Measurements from ENCODE around the gene TMED9. TPM values are rescaled to one million over a fixed set of nuclear protein-coding genes. Genes with fewer than 3 reads are reported as not detected.
A peak's percentile ranks its signal among the peaks of the same experiment; 100 is the strongest.

TMED9 gene
- total RNA-seq, 2 donors from 2014 or later = 82.2 to 155 TPM

- 1% methylated on average over 22 to 83 of the region's 86 CpGs for WGBS, 2 donors
- TF ChIP-seq POLR2A (IDR thresholded peaks at IDR 0.05) (peak; percentile 77 to 80 (median 80)), CTCF (IDR thresholded peaks at IDR 0.05) (peak in 2 of 7 experiments; percentile 20 to 29)
- DNase-seq (peak; percentile 87 to 91 (median 88)), ATAC-seq (peak; percentile 93)
- peaks cover 39% of the 10 kb centered on the region for H3K4me1 ChIP-seq
- peaks cover 0 to 12% of the 10 kb centered on the region in 2 donors for H3K36me3 ChIP-seq (replicated peaks in 1 of 2; ENCODE audit: insufficient read depth in 1 of 2, low read depth in 2 of 2)
- no peaks in the 10 kb centered on the region for H3K9me3 ChIP-seq
- intact Hi-C loops (cut with DNase I) = loop anchor here (5.0 kb wide), 1 partner anchor 43 kb away; no protein-coding TSS in a partner anchor
- peak within 1 kb of the TSS; percentile 79 to 89 for H3K4me3 ChIP-seq
- peak within 1 kb of the TSS; percentile 72 to 93 (median 85) for H3K27ac ChIP-seq
- H3K27me3 ChIP-seq = no peaks in the 10 kb centered on the region
Measured at GRCh38 chr5:177599731-177600507, 7.9 kb downstream of the TMED9 start, which contains the start of gene B4GALT7. Gene B4GALT7, plus strand, starts transcription at chr5:177600132. Its CDS starts 79 bp downstream, at chr5:177600211.

GRCh38 chr5:177600508-177601018, 8.6 kb downstream of the TMED9 start:
- TF ChIP-seq POLR2A (IDR thresholded peaks at IDR 0.05) (no peak), CTCF (IDR thresholded peaks at IDR 0.05) (no peak)
- ATAC-seq = no peak
- WGBS, 2 donors = 1% methylated on average over 16 of the region's 16 CpGs
- peak overlapping the region; percentile 79 to 89 for H3K4me3 ChIP-seq
- H3K36me3 ChIP-seq (replicated peaks in 1 of 2; ENCODE audit: insufficient read depth in 1 of 2, low read depth in 2 of 2) = peaks cover 0 to 6% of the 10 kb centered on the region in 2 donors
- intact Hi-C loops (cut with DNase I) = no loop called here
- no peaks in the 10 kb centered on the region for H3K9me3 ChIP-seq
- peak overlapping the region; percentile 72 to 93 (median 85) for H3K27ac ChIP-seq
- peaks cover 33% of the 10 kb centered on the region for H3K4me1 ChIP-seq
- peak in 1 of 4 donors; percentile 20 for DNase-seq
- no peaks in the 10 kb centered on the region for H3K27me3 ChIP-seq

- no peaks in the 10 kb centered on the region for H3K9me3 ChIP-seq
- no peak overlapping the region for H3K27ac ChIP-seq
- TF ChIP-seq CTCF (IDR thresholded peaks at IDR 0.05) (no peak), POLR2A (IDR thresholded peaks at IDR 0.05) (no peak)
- ATAC-seq (no peak), DNase-seq (no peak)
- H3K27me3 ChIP-seq = no peaks in the 10 kb centered on the region
- H3K4me3 ChIP-seq = no peak overlapping the region
- intact Hi-C loops (cut with DNase I) = no loop called here
- WGBS, 2 donors = 86% methylated on average over 11 of the region's 11 CpGs
- peaks cover 33% of the 10 kb centered on the region for H3K4me1 ChIP-seq
- peaks cover 0 to 2% of the 10 kb centered on the region in 2 donors for H3K36me3 ChIP-seq (replicated peaks in 1 of 2; ENCODE audit: insufficient read depth in 1 of 2, low read depth in 2 of 2)
Measured at GRCh38 chr5:177601126-177601525, 9.1 kb downstream of the TMED9 start.

GRCh38 chr5:177601577-177602457, 9.8 kb downstream of the TMED9 start:
- H3K4me1 ChIP-seq = peaks cover 33% of the 10 kb centered on the region
- DNase-seq (no peak), ATAC-seq (no peak)
- H3K27ac ChIP-seq = no peak overlapping the region
- no peak overlapping the region for H3K4me3 ChIP-seq
- TF ChIP-seq CTCF (IDR thresholded peaks at IDR 0.05) = peak in 2 of 7 experiments; percentile 11 to 18
- no peak for TF ChIP-seq POLR2A (IDR thresholded peaks at IDR 0.05)
- H3K36me3 ChIP-seq (replicated peaks in 1 of 2; ENCODE audit: insufficient read depth in 1 of 2, low read depth in 2 of 2) = no peaks in the 10 kb centered on the region
- WGBS, 2 donors = 73 to 79% methylated on average over 8 to 13 of the region's 13 CpGs
- intact Hi-C loops (cut with DNase I) = no loop called here
- no peaks in the 10 kb centered on the region for H3K9me3 ChIP-seq
- no peaks in the 10 kb centered on the region for H3K27me3 ChIP-seq
